ENCODE measurements around the gene CA6.
A peak's percentile ranks its signal among the peaks of the same experiment; 100 is the strongest.
"Not testable (repeated sequence)": the region's sequence is repeated elsewhere in the genome, so short reads cannot be mapped to it uniquely, and the experiment has no call there.

The CA6 gene

DNA sequence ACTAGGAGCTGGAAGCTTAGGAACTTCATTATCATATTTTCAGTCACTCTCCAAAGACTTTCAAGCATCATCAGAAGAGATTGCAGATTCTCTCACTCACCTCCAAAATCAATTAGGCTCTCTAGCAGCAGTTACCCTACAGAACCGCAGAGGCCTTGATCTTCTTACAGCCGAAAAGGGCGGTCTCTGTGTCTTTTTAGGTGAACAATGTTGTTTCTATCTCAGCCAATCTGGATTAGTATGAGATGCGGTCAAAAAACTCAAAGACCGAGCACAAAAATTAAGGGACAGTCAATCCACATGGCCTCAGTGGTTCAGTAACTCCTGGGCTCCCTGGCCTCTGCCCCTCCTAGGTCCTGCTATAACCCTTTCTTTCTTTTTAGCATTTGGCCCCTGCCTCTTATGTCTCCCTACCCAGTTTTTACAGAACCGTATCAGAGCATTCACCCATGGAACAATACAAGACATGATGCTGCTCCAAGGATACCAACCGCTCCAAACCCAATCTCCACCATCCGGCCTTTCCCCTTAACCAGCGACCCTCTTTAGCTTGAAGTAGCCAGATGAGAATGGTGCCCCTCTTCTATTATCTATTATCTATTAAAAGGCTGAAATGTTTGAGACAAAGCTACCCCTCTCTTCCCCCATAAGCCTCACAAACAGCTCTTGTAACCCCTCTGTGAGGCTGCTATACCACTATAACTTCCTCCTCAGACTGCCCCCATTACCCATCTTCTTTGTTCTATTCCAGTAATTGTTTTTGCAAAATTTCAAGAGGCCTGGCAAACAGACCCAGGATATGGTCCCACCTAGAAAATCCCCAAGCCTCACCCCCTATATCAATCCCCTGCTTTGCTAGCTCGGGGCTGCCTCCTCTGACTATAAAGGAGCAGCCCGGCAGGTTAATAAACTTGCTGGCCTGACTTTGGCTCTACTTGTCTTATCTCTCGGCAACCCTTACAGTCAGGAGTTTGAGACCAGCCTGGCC, 18.7 kb upstream of the CA6 start:
- DNase-seq (ENCODE audit: low read depth in 2 of 2) = no peak

DNA sequence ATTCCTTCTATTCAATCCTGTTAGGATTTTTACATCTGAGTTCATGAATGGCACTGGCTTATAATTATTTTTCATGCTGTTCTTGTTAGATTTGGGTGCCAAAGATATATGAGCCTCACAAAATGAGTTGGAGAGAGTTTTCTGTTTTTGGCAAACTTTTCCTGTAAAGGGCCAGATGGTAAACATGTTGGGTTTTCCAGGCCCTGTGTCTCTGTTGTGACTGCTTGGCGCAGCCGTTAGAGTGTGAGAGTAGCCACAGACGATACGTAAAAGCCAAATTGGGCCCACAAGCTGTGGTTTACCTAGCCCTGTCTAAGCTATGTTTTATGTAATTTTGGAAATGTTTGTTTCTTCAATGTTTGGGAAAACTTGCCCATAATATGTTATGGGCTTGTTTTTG, 15.6 kb upstream of the CA6 start:
- DNase-seq (ENCODE audit: low read depth in 2 of 2) = no peak

DNA sequence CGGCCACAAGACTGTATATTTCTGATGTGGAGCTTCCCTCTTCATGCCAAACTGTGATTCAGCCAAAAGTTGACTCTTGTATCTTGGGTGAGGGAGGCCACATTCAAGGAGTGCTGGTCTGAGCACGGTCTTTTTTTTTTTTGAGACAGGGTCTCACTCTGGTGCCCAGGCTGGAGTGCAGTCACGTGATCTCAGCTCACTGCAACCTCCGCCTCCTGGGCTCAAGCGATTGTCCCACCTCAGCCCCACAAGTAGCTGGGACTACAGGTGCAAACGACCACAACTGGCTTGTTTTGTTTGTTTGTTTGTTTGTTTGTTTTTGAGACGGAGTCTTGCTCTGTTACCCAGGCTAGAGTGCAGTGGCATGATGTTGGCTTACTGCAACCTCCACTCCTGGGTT, 8.6 kb upstream of the CA6 start:
- DNase-seq (ENCODE audit: low read depth in 2 of 2) = not testable (repeated sequence)

DNA sequence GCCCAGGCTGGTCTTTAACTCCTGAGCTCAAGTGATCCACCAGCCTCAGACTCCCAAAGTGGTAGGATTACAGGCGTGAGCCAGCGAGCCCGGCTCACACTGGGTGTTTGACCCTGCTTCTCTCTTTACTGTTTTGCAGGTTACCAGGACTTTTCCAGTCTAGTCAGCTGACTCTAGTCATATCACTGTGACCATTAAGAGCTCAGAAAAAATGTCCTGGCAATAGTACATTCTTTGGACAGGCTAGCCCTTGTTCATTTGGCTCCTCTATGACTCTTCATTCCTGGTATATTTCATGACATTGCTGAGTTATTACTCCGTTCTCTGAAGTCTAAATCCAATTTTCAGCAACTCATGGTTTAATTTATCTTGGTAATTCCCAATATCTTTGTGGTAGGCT, 8.0 kb upstream of the CA6 start:
- DNase-seq (ENCODE audit: low read depth in 2 of 2) = no peak

DNA sequence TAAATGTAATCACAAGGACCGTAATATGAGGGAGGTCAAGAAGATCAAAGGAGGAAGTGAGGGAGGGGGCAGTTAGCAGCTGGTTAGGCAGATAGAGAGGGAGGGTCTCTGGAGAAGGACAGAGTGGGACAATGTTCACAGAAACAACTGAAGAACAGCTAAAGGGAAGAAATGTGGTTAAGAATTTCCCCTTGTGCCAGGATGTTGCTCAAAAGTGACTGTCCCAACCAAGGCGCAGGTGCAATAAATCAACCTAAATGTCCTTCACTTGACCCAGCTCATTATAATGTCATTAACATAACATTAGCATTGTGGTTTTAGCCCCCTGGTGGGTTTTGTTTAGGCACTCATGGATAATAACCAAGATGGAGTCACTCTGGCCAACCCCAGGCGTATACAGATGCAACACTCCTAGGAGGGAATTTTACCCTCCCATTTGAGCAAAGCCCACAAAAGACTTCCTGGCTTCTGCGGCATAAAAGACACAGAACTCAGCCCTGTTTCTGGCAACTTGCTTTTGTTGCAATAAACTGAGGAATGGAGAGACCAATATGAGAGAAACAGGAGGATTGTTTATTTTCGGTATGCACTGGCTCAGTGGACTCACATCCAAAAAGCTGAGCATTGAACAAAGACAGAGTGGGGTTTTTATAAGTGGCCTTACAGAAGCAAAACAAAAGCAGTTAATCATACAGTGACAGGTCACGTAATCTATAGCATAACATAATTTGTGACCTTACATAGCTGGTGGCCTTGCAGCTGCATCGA, 7.3 kb upstream of the CA6 start:
- no peak for DNase-seq (ENCODE audit: low read depth in 2 of 2)

DNA sequence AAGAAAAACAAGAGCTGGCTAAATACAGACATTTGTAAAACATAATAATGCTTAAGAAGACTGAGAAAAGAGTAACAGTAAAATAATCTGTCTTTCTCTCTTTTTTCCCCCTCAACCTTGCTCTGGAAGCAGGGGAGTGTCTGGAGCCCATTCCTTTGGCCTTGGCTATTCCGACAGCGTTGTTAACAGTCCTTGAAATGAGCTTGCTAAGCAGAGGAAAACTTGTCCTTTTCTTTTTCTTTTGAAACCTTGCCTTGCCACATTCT, 6.7 kb upstream of the CA6 start:
- DNase-seq (ENCODE audit: low read depth in 2 of 2) = no peak

DNA sequence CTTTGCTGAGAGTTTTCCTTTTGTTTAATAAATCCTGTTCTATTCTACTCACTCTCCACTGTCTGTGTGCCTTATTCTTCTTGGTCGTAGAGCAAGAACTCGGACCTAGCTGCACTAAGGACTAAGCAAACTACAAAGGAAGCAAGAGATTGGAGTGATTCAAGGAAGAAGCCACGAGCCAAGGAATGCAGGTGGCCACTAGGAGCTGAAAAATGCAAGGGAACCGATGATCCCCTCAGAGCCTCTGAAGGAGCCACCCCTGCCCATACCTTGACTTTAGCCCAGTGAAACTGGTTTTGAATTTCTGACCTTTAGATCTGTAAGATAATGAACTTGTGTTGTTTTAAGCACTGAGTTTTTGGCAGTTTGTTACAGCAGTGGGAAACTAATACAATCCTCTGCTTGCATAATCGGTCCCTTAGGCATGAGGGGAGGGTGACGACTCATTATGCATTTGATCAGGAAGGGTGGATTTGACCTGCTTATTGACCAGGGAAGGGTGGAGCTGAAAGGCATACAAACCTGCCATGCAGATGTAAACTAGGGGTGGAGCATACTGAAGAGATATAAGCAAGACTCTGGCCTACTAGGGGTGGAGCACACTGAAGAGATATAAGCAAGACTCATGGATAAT, 6.2 kb upstream of the CA6 start:
- DNase-seq (ENCODE audit: low read depth in 2 of 2) = no peak

DNA sequence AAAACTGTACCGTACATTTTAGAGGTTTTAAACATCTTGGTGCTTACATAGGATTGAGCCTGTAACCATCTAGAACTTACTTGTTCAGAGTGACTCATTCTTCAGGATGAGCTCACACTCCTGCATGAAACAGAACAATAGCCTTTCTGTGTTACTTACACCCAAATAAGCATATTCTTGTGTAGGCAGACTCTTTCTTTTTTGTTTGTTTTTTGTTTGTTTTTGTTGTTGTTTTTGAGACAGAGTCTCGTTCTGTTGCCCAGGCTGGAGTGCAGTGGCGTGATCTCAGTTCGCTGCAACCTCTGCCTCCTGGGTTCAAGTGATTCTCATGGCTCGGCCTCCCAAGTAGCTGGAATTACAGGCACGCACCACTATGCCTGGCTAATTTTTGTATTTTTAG, 3.8 kb upstream of the CA6 start:
- DNase-seq (ENCODE audit: low read depth in 2 of 2) = no peak

DNA sequence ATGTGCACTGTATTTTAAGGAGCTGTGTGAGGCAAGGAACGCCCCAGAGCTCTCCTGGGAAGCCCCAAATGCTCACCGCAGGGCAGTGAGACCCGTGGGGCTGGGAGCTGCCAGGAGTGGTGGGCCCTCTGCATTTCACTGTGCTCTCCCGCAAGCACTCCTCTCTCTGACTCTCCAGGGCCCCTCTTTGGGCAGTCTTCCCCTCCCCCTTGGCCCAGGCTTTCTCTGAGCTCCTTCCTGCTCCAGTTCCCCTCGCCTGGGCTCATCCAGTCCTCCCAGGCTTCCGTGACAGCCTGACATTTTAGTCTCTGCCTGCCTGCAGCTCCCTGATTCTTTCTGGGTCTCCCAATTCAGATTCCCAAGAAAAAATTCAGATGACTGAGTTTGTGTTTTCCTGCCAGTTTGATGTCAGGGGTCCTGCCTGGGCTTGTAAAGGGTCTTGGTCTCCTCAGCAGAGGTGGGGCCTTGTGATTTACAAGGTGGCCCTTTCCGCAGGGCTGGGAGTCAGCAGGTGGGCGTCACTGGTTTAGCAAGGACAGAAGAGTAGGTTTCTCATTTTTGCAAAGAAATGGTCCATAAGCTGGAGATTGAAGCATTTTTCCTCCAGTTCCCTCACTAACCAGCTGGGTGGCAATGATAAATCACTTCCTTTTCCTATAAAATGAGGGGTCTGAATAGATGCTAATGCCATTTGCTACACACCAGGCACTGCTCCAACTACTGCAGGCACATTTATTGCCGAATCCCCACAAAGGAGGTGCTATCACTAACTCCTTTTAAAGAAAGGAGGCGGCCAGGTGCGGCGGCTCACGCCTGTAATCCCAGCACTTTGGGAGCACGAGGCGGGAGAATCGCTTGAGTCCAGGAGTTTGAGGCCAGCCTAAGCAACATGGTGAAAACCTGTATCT, 1.9 kb upstream of the CA6 start:
- no peak for DNase-seq (ENCODE audit: low read depth in 2 of 2)

DNA sequence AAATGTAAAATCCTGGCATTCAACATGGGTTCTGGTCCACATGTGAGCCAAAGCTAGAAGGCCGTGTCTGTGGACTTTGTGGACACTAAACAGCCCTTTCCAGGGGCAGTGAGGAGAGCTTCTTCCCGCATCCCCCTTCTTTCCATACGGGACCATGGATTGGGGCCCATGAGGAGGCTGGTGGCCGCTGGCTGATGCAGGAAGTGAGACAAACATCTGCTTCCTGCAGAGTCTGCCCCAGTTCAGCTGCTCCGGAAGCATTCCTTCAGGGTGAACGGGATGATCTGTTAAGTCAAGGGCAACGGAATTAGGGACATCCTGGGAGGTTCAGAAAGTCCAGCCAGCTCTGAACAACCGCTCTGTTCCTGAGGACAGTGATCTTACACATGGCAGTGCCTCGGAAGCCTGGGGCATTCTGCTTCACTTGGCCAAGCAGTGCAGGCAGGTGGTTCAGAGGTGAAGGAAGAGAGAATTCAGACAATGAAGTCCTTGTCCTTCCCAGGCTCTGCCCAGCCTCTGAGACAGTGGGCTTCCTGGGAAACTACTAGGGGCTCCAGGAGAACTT, 1.5 kb downstream of the CA6 start:
- no peak for DNase-seq (ENCODE audit: low read depth in 2 of 2)

DNA sequence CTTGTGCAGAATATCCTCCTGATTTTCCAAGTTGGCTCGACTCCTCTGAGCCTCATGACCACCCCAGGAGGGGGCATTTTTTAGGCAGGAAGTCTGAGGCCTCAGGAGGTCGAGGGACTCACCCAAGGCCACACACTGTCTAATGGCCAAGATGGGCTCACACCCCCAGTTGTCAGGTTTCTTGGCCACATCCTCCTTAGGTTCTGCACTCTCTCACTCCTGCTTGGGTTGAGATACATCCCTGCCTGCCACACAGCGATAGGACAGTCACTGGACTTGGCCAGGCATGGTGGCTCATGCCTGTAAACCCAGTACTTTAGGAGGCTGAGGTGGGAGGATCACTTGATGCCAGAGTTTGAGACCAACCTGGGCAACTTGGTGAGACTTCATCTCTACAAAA, 4.6 kb downstream of the CA6 start:
- no peak for DNase-seq (ENCODE audit: low read depth in 2 of 2)

DNA sequence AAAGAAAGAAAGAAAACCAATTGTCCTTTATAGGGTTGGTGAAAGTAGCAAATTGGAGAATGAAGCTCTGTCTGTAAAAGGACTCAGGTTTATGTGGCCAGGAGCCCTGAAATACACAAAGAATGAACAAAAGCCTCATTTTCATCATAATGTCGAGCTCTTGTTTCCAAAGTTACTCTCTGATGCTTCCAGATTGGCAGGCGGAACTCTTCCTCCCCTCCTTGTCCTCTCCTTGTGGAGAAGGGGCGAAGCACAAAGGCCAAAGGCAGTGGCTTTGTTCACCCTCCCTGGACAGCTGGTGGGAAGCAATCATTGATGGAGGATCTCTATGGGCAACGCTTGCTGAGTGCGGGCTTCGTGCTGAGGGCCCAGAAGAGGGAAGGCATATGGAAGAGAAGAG, 5.6 kb downstream of the CA6 start:
- DNase-seq (ENCODE audit: low read depth in 2 of 2) = no peak

DNA sequence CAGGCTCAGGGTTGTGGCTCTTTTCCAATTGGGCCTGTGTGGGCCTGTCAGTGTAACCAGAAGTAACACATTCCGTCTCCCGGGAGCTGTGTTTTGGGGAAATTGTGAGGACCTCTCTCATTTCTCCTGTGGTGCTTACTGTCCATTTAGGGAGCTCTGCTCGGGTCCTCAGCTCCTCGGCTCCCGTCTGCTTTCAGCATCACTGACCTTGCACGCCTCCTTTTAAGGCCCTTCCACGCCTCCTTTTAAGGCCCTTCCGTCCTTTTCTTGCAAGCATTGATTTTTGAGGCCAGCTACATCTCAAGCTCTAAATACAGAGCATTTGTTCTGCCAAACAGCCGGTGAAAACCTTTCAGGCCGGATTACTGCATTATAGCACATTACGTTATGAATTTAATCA, 9.7 kb downstream of the CA6 start:
- DNase-seq (ENCODE audit: low read depth in 2 of 2) = no peak

DNA sequence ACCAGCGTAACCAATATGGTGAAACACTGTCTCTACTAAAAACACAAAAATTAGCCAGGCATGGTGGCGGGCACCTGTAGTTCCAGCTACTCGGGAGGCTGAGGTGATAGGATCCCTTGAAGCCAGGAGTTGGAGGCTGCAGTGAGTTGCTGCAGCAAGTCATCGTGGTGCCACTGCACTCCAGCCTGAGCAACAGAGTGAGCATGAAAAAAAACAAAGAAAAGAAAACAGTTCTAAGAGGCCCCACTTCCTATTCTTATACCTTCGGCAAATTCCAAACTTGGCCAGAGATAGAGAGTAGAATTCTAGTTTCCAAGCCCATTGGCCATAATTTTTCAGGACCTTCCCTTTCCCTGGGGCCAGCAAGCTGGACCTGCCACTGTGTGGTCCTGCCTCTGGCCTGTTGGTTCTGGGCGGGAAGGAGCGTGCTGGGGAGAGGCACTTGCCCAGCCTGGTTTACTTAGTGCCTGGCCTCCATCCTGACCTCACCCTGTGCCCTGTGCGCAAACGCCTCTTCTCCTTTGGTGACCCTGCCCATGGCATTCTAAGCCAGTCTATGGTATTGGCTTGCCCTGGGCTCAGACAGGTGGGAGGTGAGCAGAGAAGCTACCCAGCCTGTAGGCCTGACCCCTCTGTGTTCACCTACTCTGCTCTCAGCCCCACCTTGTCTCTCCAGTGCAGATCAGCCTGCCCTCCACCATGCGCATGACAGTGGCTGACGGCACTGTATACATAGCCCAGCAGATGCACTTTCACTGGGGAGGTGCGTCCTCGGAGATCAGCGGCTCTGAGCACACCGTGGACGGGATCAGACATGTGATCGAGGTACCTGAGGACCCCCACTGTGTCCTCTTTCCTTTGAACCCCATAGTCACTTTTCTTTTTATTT, 11.0 kb downstream of the CA6 start:
- no peak for DNase-seq (ENCODE audit: low read depth in 2 of 2)

DNA sequence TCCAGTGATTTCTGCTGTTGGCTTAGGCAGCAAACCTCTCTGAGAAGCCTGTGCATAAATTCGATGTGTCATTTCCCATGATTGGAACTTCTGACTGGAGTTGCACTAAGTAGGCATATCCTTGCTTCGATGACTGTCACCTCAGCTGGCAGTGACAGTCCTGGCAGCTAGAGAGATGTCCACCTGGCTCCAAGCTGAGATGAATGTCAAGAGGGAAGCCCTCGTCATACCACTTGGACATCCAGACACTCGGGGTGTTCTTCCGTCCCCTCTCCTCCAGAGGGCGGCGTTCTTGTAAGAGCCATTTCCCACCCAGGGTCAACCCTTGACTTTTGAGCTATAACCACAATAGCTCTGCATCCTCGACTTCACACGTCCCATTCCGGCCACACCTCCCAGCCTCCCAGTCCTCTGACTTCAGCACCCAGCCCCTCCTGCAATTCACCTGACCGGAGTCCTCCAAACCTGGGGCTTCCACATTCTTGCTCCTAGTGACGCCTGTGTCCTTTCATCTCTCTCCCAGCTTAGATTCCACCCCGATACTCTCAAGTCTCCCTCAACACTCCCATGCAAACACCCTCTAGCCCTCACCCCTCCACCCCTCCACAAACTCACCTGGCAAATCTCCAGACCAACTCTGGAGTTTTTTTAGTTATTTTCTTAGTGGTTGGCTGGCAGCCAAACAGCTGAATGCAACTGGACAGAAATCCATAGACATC, 17.3 kb downstream of the CA6 start:
- peak in 1 of 2 donors; percentile 20 for DNase-seq (ENCODE audit: low read depth in 2 of 2)

DNA sequence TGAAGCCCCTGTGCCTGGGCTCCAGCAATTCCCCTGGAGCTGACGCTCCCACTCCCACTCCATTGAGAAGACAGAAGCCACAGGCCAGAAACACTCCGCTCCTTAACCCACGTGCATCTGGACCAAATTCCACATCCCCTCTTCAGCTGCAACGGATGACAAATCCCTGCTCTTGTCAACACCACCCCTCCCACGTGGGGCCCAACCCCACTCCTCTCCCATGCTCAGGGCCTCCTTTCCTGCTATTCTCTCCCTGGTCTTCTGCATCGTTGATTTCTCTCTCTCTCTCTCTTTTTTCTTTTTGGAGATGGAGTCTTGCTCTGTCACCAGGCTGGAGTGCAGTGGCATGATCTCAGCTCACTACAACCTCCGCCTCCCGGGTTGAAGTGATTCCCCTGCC, 18.3 kb downstream of the CA6 start:
- no peak for DNase-seq (ENCODE audit: low read depth in 2 of 2)

DNA sequence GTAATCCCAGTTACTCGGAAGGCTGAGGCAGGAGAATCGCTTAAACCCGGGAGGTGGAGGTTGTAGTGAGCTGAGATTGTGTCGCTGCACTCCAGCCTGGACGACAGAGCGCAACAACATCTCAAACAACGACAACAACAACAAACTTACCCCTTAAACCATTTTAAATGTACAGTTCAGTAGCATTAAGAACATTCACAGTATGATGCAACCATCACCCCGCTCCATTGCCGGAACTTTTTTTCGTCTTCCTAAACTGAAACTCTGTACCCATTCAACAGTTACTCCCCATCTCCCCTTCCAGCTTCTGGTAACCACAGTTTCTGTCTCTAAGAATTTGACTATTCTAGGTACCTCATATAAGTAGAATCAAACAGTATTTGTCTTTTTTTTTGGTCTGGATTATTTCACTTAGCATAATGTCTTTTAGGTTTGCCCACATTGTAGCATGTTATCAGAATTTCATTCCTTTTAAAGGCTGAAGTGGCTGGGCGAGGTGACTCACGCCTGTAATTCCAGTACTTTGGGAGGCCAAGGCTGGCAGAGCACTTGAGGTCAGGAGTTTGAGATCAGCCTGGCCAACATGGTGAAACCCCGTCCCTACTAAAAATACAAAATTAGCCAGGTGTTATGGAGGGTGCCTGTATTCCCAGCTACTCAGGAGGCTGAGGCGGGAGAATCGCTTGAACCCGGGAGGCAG, 19.6 kb downstream of the CA6 start:
- no peak for DNase-seq (ENCODE audit: low read depth in 2 of 2)

DNA sequence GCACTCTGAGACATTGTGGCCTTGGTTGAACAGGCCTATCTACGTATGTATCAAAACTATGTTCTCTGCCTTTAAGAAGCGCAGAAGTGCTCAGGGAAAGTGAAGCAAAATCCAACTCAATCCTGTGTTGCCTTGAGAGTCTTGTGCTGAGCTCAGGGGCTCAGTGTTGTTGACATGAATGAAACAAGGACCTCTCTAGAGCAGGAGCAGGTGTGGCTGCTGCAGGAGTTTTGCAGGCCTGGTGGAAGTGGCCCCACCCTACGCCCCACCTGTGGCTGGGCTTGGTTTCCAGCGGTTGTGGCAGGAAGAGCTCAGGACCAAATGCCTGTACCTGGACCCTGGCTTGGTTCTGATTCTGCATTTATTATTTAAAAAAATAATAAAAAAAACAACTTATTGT, 20.9 kb downstream of the CA6 start:
- DNase-seq (ENCODE audit: low read depth in 2 of 2) = no peak

DNA sequence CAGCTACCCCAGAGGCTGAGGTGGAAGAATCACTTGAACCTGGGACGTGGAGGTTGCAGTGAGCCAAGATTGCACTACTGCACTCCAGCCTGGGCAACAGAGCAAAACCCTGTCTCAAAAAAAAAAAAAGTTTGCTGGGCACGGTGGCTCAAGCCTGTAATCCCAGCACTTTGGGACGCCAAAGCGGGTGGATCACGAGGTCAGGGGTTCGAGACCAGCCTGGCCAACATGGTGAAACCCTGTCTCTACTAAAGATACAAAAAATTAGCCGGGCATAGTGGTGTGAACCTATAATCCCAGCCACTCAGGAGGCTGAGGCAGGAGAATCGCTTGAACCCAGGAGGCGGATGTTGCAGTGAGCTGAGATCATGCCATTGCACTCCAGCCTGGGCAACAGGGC, 23.2 kb downstream of the CA6 start:
- not testable (repeated sequence) for DNase-seq (ENCODE audit: low read depth in 2 of 2)
